ENCODE results near the gene IGLL5. TPM values are rescaled to one million over a fixed set of nuclear protein-coding genes. Genes with fewer than 3 reads are reported as not detected.
A peak's percentile ranks its signal among the peaks of the same experiment; 100 is the strongest.

IGLL5 gene
- total RNA-seq, 3 donors from 2014 or later (not counting 1 experiment from before 2014, with no cell fraction given), result 0.38 to 124 (median 0.93) TPM

- Histone ChIP-seq H3K9me3 (ENCODE audit: control insufficient read depth, insufficient read depth, low read length) (no peaks in the 10 kb centered on the region), H3K4me1 (ENCODE audit: control insufficient read depth, insufficient read depth, low read length) (peaks cover 51% of the 10 kb centered on the region), H3K4me3 (ENCODE audit: low read length) (no peak overlapping the region), H3K27me3 (ENCODE audit: control insufficient read depth, insufficient read depth, low read length) (no peaks in the 10 kb centered on the region), H3K27ac (ENCODE audit: low read length) (no peak overlapping the region), H3K36me3 (ENCODE audit: control insufficient read depth, insufficient read depth, low read length) (no peaks in the 10 kb centered on the region)
- no peak overlapping the region for H3K4me3 Mint-ChIP-seq
- no peak for ATAC-seq
- H3K27me3 Mint-ChIP-seq (ENCODE audit: low read depth in 2 of 2), result no peaks in the 10 kb centered on the region
- TF ChIP-seq, protein P1, sequence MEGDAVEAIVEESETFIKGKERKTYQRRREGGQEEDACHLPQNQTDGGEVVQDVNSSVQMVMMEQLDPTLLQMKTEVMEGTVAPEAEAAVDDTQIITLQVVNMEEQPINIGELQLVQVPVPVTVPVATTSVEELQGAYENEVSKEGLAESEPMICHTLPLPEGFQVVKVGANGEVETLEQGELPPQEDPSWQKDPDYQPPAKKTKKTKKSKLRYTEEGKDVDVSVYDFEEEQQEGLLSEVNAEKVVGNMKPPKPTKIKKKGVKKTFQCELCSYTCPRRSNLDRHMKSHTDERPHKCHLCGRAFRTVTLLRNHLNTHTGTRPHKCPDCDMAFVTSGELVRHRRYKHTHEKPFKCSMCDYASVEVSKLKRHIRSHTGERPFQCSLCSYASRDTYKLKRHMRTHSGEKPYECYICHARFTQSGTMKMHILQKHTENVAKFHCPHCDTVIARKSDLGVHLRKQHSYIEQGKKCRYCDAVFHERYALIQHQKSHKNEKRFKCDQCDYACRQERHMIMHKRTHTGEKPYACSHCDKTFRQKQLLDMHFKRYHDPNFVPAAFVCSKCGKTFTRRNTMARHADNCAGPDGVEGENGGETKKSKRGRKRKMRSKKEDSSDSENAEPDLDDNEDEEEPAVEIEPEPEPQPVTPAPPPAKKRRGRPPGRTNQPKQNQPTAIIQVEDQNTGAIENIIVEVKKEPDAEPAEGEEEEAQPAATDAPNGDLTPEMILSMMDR (IDR thresholded peaks at IDR 0.05), result no peak
- DNase-seq, result no peak
- WGBS (ENCODE audit: insufficient coverage), result 94% methylated on average over 14 of the region's 14 CpGs
- no peaks in the 10 kb centered on the region for H3K9me3 Mint-ChIP-seq
- intact Hi-C loops (cut with micrococcal nuclease), result no loop called here
- H3K36me3 Mint-ChIP-seq, result no peaks in the 10 kb centered on the region
- peak overlapping the region in 1 of 2 donors; percentile 93 for H3K27ac Mint-ChIP-seq
- peaks cover 52 to 62% of the 10 kb centered on the region in 2 donors for H3K4me1 Mint-ChIP-seq
Measured at GRCh38 chr22:22925146-22925804, 37.7 kb downstream of the IGLL5 start.

DNA sequence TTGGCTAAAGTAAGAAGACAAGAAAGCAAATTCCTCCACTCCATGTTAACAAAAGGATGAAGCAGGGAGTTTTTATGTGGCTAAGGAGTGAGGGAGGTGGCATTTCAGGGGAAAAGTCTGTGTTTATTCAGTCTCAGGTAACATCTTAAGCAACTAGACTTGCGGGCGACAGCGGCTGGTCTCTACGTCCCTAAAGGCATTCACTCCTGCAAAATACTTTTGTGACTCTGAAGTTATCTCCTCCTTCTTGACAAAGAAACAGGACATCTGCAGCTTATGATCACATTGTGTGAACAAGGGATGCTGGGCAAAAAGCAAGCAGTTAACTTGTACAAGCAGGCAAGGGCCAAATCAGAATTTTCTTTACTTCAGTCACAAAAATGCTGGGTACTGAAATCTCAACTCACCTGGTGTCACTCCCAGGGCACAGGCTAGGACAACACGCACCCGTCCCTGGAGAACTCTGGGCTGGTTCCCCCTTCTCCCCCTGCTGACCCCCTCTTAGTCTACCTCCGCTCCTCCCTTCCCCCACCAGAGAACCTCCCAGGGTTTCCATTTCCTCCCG, 38.3 kb downstream of the IGLL5 start:
- 79% methylated on average over 8 of the region's 8 CpGs for WGBS (ENCODE audit: insufficient coverage)
- H3K27me3 ChIP-seq (ENCODE audit: control insufficient read depth, insufficient read depth, low read length), result no peaks in the 10 kb centered on the region
- no peak for DNase-seq
- no peak overlapping the region for H3K4me3 ChIP-seq (ENCODE audit: low read length)
- H3K36me3 Mint-ChIP-seq, result no peaks in the 10 kb centered on the region
- H3K4me3 Mint-ChIP-seq, result no peak overlapping the region
- peak overlapping the region in 1 of 2 donors; percentile 93 for H3K27ac Mint-ChIP-seq
- H3K4me1 ChIP-seq (ENCODE audit: control insufficient read depth, insufficient read depth, low read length), result peaks cover 57% of the 10 kb centered on the region
- no peak overlapping the region for H3K27ac ChIP-seq (ENCODE audit: low read length)
- no peaks in the 10 kb centered on the region for H3K9me3 ChIP-seq (ENCODE audit: control insufficient read depth, insufficient read depth, low read length)
- H3K27me3 Mint-ChIP-seq (ENCODE audit: low read depth in 2 of 2), result no peaks in the 10 kb centered on the region
- no peaks in the 10 kb centered on the region for H3K36me3 ChIP-seq (ENCODE audit: control insufficient read depth, insufficient read depth, low read length)
- TF ChIP-seq, protein P1 (IDR thresholded peaks at IDR 0.05), result no peak
- H3K9me3 Mint-ChIP-seq, result no peaks in the 10 kb centered on the region
- no peak for ATAC-seq
- intact Hi-C loops (cut with micrococcal nuclease), result no loop called here
- peaks cover 53 to 68% of the 10 kb centered on the region in 2 donors for H3K4me1 Mint-ChIP-seq

DNA sequence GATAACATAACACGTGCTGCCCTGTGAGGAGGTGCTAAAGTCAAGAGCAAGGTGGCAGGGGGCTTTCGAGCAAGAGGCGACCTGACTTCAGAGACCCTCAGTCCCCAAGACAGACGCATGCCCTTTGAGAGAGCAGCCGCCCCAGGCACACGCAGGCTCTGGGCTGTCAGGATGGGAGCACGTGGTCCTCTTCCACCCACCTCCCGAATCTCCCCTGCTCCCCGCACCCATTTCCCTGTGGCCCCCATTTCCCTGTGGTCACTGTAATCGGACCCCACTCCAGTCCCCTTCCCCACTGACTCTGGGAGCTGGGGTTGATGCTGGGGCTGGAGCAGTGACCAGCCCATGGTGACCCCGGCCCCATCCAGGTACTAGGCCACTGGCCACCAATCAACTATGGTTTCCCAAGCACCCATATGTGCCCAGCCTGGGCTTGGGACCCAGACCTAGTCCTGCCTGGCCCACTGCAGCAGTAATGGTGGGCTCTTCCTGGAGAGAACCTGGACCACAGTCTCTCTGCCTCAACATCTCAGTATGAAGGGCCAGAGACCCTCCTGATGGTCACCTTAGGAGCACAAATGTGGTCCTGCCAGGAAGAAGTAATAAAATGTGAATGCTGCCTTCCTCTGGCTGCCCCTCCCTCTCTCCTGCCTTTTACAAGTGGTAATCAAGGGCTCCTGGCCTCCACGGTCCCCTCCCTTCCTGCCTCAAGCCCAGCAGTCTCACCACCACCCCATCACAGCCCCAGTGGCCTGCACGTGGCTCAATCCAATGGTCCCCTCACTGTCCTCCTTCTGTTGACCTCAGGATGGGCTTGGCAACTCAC, 39.0 kb downstream of the IGLL5 start:
- intact Hi-C loops (cut with micrococcal nuclease), result no loop called here
- H3K9me3 Mint-ChIP-seq, result no peaks in the 10 kb centered on the region
- H3K4me1 ChIP-seq (ENCODE audit: control insufficient read depth, insufficient read depth, low read length), result peaks cover 64% of the 10 kb centered on the region
- DNase-seq, result no peak
- H3K4me1 Mint-ChIP-seq, result peaks cover 53 to 75% of the 10 kb centered on the region in 2 donors
- peak overlapping the region; percentile 92 to 93 for H3K27ac Mint-ChIP-seq
- H3K27ac ChIP-seq (ENCODE audit: low read length), result no peak overlapping the region
- no peaks in the 10 kb centered on the region for H3K36me3 ChIP-seq (ENCODE audit: control insufficient read depth, insufficient read depth, low read length)
- TF ChIP-seq, protein P1 (IDR thresholded peaks at IDR 0.05), result no peak
- H3K27me3 ChIP-seq (ENCODE audit: control insufficient read depth, insufficient read depth, low read length), result no peaks in the 10 kb centered on the region
- no peaks in the 10 kb centered on the region for H3K9me3 ChIP-seq (ENCODE audit: control insufficient read depth, insufficient read depth, low read length)
- 67% methylated on average over 13 of the region's 13 CpGs for WGBS (ENCODE audit: insufficient coverage)
- H3K4me3 Mint-ChIP-seq, result peak overlapping the region; percentile 61
- no peak overlapping the region for H3K4me3 ChIP-seq (ENCODE audit: low read length)
- ATAC-seq, result no peak
- H3K36me3 Mint-ChIP-seq, result no peaks in the 10 kb centered on the region
- no peaks in the 10 kb centered on the region for H3K27me3 Mint-ChIP-seq (ENCODE audit: low read depth in 2 of 2)

All from natural killer cell (primary cell).